Left ventricle myocardium superior (tissue), 1 donor: ENCODE results near the gene SLC38A8. TPM values are rescaled to one million over a fixed set of nuclear protein-coding genes. Genes with fewer than 3 reads are reported as not detected.

Experiments
- ATAC-seq: fragments of 200-7000 bp; cut with Tn5 transposase; one replicate; pipeline ENCODE4 v1.9.1; 2020; ENCODE audit warnings: mild to moderate bottlenecking, moderate library complexity
- DNase-seq: peaks from one replicate; pipeline ENCODE4 v3.0.0-alpha.2; 2020
- intact Hi-C: fragments of 100-400 bp; cut with micrococcal nuclease; formaldehyde crosslinking; loops from one replicate; pipeline ENCODE4 v1.11.0; 2022
- total RNA-seq: library from RNA; stranded (reverse); fragmentation: NEBNext Ultra II Directional; extraction: Animal tissue kit (Norgen Biotek cat#: 25700); gene quantifications from one replicate; pipeline ENCODE4 v1.2.1, GENCODE V29; 2021
- donor health status: DM: no; HTN: yes; CAD: no; lungs with severe emphysema.

The SLC38A8 gene
- total RNA-seq, 1 donor from 2014 or later, result 2.0 TPM

GRCh38 chr16:84038469-84038868 is 4.1 kb downstream of the SLC38A8 start:
- no peak for ATAC-seq
- intact Hi-C loops, result no loop called here
- no peak for DNase-seq

- ATAC-seq (peak; percentile 72), DNase-seq (peak; percentile 53)
- intact Hi-C loops, result no loop called here
These were observed 5.6 kb downstream of the SLC38A8 start for GRCh38 chr16:84036982-84037425.

GRCh38 chr16:84036131-84036530 is 6.5 kb downstream of the SLC38A8 start:
- ATAC-seq (no peak), DNase-seq (no peak)
- intact Hi-C loops, result no loop called here

GRCh38 chr16:84034516-84034915 is 8.1 kb downstream of the SLC38A8 start:
- intact Hi-C loops, result no loop called here
- no peak for DNase-seq

GRCh38 chr16:84033251-84034195 is 9.1 kb downstream of the SLC38A8 start:
- intact Hi-C loops, result no loop called here
- no peak for ATAC-seq
- no peak for DNase-seq

More at GRCh38 chr16:84034516-84034915, 8.1 kb downstream of the SLC38A8 start:
- ATAC-seq, result no peak

- ATAC-seq (peak; percentile 86), DNase-seq (peak; percentile 81)
- intact Hi-C loops, result no loop called here
These were observed 10.0 kb downstream of the SLC38A8 start for GRCh38 chr16:84032458-84033178.

- intact Hi-C loops, result no loop called here
- no peak for DNase-seq
- ATAC-seq, result no peak
These were observed 11.0 kb downstream of the SLC38A8 start for GRCh38 chr16:84031556-84031955.

- DNase-seq, result no peak
- intact Hi-C loops, result no loop called here
- no peak for ATAC-seq
These were observed 13.1 kb downstream of the SLC38A8 start for GRCh38 chr16:84029297-84030047.

GRCh38 chr16:84027625-84028024 is 15.0 kb downstream of the SLC38A8 start:
- ATAC-seq, result no peak
- intact Hi-C loops, result no loop called here
- no peak for DNase-seq

- ATAC-seq, result no peak
- intact Hi-C loops, result no loop called here
- DNase-seq, result no peak
These were observed 16.0 kb downstream of the SLC38A8 start for GRCh38 chr16:84026606-84027005.

- DNase-seq, result no peak
- intact Hi-C loops, result no loop called here
- ATAC-seq, result no peak
These were observed 17.7 kb downstream of the SLC38A8 start for GRCh38 chr16:84024854-84025253.

- DNase-seq (no peak), ATAC-seq (no peak)
- intact Hi-C loops, result no loop called here
These were observed 20.0 kb downstream of the SLC38A8 start for GRCh38 chr16:84022644-84023043.

- no peak for ATAC-seq
- no peak for DNase-seq
- intact Hi-C loops, result no loop called here
These were observed 21.1 kb downstream of the SLC38A8 start for GRCh38 chr16:84021488-84021887.

GRCh38 chr16:84020353-84020752 is 22.2 kb downstream of the SLC38A8 start:
- DNase-seq, result peak; percentile 68
- intact Hi-C loops, result no loop called here
- peak; percentile 93 for ATAC-seq

GRCh38 chr16:84018710-84019109 is 23.9 kb downstream of the SLC38A8 start:
- intact Hi-C loops, result no loop called here
- DNase-seq (no peak), ATAC-seq (no peak)

- intact Hi-C loops, result no loop called here
- no peak for DNase-seq
- ATAC-seq, result no peak
These were observed 26.1 kb downstream of the SLC38A8 start for GRCh38 chr16:84016477-84016876.

- intact Hi-C loops, result no loop called here
- DNase-seq (no peak), ATAC-seq (no peak)
These were observed 27.2 kb downstream of the SLC38A8 start for GRCh38 chr16:84015399-84015798.

- intact Hi-C loops, result no loop called here
- DNase-seq, result no peak
- no peak for ATAC-seq
These were observed 27.8 kb downstream of the SLC38A8 start for GRCh38 chr16:84014570-84015327.
